DMS79 treated with DMSO at 0.1 percent for 48 hours (cell line): ENCODE measurements around the gene IRF2BP2.
A peak's percentile ranks its signal among the peaks of the same experiment; 100 is the strongest.
"Not testable (repeated sequence)": the region's sequence is repeated elsewhere in the genome, so short reads cannot be mapped to it uniquely, and the experiment has no call there.

Experiments used
- DNase-seq: peaks from one replicate; lab custom pipeline; 2025; lab: John Stamatoyannopoulos, UW

IRF2BP2 gene

GRCh38 chr1:234610061-234610665 is at the start of gene IRF2BP2:
IRF2BP2 (minus strand) TSS chr1:234610178; CDS start chr1:234609494, 684 bp downstream.
- peak; percentile 76 for DNase-seq

DNA sequence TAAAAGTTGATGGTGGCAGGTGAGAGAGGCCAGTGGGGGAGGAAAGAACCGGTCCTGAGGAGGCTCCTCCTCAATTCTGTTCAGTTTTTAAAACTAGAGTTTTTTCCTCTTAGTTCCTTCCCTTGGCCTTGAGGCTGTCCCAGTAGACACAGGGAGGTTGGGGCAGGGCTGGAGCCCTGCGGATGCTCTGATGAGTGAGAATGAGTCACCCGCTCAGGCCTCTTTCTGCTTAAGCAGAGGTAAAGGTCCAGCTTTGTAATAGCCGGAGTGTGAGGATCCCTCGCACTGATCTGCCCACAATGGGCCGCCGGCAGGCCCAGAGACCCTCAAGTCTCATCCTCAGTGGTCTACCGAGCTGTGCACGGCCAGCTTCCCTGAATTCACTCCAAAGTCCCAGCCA is 49.6 kb upstream of the IRF2BP2 start:
- DNase-seq = no peak

DNA sequence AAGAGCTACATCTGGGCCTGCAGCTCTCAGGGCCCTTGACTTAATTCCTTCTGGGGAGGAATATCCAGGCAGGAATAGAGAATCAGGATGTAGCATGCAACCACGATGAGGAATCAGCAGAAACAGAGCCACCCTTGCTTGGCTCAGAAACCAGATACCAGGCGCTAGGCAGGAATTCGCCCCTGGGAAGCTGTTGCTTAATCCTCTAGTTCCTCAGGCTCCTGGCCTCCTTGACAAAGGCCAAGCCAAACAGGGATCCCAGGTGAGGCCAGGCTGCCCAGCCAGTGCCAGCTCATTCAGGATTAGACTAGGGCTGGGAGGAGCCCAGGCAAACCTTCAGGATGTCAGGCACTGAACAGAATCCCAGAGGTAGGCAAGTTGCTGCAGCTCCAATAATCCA is 48.2 kb upstream of the IRF2BP2 start:
- no peak for DNase-seq

DNA sequence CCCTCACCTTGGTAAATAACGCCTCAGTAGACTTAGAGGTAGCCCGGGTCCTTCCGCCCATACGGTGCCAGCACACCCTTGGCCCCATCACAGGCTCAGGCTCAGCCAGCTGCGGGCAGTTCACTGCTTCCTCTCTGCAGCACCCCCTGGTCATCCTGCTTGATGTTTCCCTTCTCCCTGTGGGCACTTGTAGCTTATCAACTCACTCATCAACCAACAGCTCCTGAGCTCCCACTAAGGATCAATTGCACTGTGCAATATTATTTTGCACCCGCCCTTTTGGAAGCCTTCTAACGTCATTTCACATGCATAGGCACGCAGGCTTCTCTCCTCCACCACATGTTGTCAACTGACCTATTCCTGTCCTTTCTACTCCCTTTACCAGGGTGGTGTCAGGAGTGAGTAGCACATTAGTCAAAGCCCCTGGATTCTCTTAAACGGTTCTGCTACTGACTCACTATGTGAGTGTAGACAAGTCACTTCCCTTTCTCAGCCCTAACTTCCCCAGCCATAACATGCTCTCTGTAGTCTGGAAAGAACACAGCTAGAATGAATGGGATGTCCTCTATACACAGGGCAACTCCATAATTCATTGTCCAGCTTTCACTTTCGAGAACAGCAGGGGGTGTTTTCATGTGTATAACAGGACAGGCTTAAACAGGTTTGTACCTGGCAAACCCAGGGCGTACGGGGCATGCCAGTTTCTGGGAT is 47.1 kb upstream of the IRF2BP2 start:
- DNase-seq = no peak

DNA sequence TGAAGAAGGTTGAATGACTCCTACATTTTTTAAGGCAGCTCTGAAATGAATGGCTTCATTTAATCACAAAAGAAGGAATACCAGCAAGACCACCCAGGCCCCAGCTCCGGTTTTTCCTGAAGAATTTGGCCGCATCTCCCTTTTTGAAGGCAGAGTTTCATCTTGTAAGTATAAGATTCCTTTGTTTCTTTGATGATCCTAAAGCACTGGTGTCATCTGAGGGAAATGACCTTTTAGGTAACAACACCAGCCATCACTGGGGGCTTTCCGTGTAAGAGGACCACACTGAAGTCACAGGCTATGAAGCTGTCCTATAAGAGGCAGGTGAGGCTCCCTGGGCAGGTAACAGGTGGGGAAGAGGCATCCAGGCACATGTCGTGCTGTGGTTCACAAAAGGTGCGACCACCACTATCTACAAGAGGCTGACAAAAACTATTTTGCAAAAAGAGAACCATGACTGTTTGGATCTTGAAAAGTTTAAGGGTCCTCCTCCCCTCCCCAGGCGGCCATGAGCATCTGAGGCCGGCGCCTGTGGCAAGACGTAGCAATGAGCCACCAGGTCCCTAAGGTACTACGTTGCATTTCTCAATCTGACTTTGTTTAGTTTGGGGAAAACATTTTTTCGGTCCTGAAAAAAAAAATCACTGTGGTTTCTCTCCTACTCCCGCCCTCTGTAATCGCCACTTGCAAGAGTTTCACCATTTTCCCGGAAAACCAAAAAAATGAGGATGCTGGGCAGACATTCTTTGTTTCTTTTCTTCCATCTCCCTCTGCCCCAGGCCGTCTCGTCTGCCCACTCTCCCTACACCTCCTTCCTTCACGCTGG is 46.3 kb upstream of the IRF2BP2 start:
- DNase-seq = no peak

DNA sequence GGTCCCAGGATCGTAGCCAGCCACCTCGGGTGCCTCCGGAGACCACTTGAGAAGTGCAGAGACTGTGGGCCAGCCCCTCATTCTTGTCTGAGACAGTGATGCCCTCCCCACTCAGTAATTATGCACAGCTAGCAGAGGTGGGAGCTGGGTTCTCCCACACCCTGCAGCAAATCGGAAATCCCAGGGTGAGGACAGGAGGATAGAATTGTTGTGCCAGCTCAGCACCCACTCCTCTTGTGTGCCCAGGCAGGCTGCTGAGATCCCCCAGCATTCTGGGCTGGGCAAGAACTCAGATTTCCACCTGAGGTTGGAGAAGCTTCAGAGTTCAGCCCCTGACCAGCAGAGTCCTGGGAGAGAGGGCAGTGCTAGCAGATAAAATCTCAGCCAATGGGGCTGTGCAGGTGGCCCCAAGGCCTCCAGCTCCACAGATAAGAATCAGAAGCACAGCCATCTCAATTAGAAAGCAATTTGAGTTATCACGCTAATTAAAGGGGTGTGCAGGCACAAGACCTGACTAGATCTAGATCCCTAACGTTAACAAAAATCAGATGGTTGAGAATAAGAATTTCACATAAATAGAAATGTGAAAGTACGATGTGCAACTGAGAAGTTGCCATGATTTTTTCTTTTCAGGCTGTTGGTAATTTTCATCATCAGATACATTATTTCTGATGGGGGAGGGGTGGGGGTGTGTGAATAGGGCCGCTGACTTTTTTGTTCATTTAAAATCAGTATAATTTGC is 45.5 kb upstream of the IRF2BP2 start:
- DNase-seq = no peak

DNA sequence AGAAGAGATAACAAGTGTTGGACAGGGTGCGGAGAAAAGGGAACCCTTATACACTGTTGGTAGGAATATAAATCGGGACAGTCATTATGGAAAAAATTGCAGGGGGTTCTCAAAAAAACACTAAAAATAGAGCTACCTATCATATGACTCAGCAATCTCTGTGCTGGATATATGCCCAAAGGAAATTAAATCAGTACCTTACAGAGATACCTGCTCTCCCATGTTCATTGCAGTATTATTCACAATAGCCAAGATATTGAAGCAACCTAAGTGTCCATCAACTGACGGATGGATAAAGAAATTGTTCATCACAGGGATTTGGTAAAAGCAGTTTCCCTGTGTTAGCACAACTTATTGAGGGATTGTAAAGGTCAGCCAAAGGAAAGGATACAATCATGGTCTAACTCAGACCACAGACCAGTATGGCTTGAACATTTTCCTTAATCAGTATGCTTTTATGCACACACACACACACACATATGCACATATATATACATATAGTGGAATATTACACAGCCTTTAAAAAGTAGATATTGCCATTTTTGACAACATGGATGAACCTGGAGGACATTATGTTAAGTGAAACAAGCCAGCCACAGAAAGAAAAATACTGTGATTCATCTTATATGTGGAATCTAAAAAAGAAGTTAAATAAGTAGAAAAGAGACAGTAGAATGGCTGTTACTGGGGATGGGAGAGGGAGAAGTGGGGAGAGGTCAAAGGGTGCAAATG is 44.2 kb upstream of the IRF2BP2 start:
- DNase-seq = no peak

DNA sequence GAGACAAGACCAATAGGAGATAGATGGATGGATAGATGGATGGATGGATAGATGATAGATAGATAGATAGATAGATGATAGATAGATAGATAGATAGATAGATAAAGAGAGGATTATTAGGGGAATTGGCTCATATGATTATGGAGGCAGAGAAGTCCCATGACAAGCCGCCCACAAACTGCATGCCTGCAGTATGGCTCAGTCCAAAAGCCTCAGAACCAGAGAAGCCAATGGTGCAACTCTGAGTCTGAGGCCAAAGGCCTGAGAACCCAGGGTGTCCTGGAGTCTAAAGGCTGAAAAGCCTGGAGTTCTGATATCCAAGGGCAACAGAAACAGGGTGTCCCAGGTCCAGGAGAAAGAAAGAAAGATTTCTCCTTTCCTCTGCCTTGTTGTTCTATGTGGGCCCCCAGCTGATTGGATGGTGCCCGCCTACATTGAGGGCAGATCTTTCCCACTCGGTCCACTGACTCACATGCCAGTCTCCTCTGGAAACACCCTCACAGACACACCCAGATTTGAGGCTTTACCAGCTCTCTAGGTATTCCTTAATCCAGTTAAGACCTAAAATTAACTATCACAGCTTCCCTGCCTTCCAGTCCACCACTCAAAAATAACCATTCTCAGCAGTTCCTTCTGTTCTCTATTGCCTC is 39.6 kb upstream of the IRF2BP2 start:
- DNase-seq = no peak

DNA sequence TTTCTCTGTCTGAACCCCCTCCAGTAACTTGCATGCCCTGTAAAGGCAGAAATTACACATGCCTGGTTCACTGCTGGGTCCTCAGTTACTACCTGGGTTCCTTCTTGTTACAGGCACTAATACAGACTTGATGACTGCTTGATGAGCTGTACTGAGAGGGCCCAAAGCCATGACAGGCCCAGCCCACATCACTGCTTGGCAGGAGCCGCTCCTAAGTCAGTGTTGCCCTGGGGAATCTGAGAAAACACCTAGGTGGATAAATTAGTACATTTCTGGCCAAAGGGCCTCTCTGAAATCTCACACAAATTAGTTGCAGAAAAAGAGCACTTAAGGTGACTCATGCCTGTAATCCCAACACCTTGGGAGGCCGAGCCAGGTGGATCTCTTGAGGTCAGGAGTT is 37.8 kb upstream of the IRF2BP2 start:
- DNase-seq = no peak

- DNase-seq = no peak
Measured at GRCh38 chr1:234647245-234647644, 37.3 kb upstream of the IRF2BP2 start.

GRCh38 chr1:234645964-234646363 is 36.0 kb upstream of the IRF2BP2 start:
- DNase-seq = no peak

- DNase-seq = no peak
Measured at GRCh38 chr1:234645474-234645953, 35.5 kb upstream of the IRF2BP2 start.

- no peak for DNase-seq
Measured at GRCh38 chr1:234644928-234645327, 35.0 kb upstream of the IRF2BP2 start.

GRCh38 chr1:234643850-234644134 is 33.8 kb upstream of the IRF2BP2 start:
- DNase-seq = no peak

GRCh38 chr1:234643111-234643849 is 33.3 kb upstream of the IRF2BP2 start:
- no peak for DNase-seq

DNA sequence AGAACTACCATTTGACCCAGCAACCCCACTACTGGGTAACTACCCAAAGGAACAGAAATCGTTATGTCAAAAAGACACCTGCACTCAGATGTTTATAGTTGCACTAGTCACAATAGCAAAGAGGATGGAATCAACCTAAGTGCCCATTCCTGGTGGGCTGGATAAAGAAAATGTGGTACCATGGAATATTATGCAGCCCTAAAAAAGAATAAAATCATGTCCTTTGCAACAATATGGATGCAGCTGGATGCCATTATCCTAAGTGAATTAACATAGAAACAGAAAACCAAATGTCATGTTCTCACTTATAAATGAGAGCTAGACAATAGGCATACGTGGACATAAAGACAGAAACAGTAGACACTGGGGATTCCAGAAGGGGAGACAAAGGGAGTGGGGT is 32.5 kb upstream of the IRF2BP2 start:
- no peak for DNase-seq

GRCh38 chr1:234639961-234640360 is 30.0 kb upstream of the IRF2BP2 start:
- no peak for DNase-seq

GRCh38 chr1:234638832-234639799 is 29.1 kb upstream of the IRF2BP2 start:
- no peak for DNase-seq

DNA sequence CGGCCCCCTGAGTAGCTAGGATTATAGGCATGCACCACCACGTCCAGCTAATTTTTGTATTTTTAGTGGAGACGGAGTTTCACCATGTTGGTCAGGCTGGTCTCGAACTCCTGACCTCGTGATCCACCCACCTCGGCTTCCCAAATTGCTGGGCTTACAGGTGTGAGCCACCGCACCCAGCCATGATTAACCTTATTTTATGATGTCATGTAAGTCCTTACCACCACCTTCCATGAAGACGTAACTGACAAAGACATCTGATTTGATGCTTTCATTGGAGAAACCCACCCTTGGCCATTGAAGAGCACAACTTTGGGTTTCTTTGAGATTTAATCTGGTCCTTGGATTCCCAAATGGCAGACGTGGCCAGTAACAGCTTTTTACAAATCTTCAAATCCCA is 24.9 kb upstream of the IRF2BP2 start:
- DNase-seq = not testable (repeated sequence)
